Measurements from ENCODE around the gene AMBN. TPM values are rescaled to one million over a fixed set of nuclear protein-coding genes. Genes with fewer than 3 reads are reported as not detected.

Gene AMBN
- polyA plus RNA-seq, 1 of the 3 experiments (the other 2 are of a cell fraction) = not detected

DNA sequence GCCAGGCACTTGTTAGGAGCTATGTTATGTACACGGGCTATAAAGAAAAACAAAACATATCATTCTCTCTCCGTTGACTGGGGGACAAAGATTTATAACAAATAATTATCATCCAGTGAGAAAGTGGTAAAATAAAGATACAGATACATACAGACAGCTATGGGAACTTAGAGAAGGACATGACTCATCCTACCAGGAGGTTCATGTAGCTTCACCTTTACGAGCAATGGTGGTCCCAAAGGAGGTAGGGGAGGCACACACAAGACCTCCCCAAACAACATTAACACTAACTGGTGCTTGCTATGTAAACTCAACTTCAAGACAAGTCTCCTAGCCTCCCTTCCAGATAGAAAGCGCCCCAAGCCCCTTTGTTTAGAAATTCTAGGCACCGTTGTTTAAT, 8.9 kb downstream of the AMBN start:
- H3K27ac ChIP-seq (ENCODE audit: low read depth in 2 of 2, low read length in 1 of 2) = no peak overlapping the region
- H3K4me2 ChIP-seq = no peak overlapping the region
- H3K9me3 ChIP-seq = no peaks in the 10 kb centered on the region
- H3K27me3 ChIP-seq (ENCODE audit: insufficient read depth) = peaks cover 3% of the 10 kb centered on the region; the same call in 1 of the 2 replicates
- H3K36me3 ChIP-seq (replicated peaks in 1 of 2; ENCODE audit: control insufficient read depth in 1 of 2, insufficient read depth in 2 of 2, low read length in 1 of 2) = no peaks in the 10 kb centered on the region
- no peak overlapping the region for H3K4me3 ChIP-seq (ENCODE audit: low read depth in 2 of 2, low read length in 1 of 2)
- no peak for DNase-seq
- no peaks in the 10 kb centered on the region for H3F3A ChIP-seq (replicated peaks; ENCODE audit: insufficient read depth)
- TF ChIP-seq TCF12 (IDR thresholded peaks at IDR 0.05) (no peak), GATA2 (CRISPR knock-in tag; IDR thresholded peaks at IDR 0.05) (no peak), EZH2phosphoT487 (IDR thresholded peaks at IDR 0.05; ENCODE audit: borderline replicate concordance, low read depth) (no peak), FOXM1 (IDR thresholded peaks at IDR 0.05; ENCODE audit: low read depth) (no peak), TAF1 (IDR thresholded peaks at IDR 0.05; ENCODE audit: borderline replicate concordance, low read depth, low read length) (no peak), FOSL2 (IDR thresholded peaks at IDR 0.05; ENCODE audit: borderline replicate concordance, low read depth) (no peak), RFX5 (IDR thresholded peaks at IDR 0.05; ENCODE audit: low read length) (no peak), MEF2A (IDR thresholded peaks at IDR 0.05; ENCODE audit: borderline replicate concordance, low read depth) (no peak), FOXJ3 (CRISPR knock-in tag; IDR thresholded peaks at IDR 0.05) (no peak), MXI1 (IDR thresholded peaks at IDR 0.05; ENCODE audit: low read depth, low read length) (no peak)
- TF ChIP-seq, protein P1, sequence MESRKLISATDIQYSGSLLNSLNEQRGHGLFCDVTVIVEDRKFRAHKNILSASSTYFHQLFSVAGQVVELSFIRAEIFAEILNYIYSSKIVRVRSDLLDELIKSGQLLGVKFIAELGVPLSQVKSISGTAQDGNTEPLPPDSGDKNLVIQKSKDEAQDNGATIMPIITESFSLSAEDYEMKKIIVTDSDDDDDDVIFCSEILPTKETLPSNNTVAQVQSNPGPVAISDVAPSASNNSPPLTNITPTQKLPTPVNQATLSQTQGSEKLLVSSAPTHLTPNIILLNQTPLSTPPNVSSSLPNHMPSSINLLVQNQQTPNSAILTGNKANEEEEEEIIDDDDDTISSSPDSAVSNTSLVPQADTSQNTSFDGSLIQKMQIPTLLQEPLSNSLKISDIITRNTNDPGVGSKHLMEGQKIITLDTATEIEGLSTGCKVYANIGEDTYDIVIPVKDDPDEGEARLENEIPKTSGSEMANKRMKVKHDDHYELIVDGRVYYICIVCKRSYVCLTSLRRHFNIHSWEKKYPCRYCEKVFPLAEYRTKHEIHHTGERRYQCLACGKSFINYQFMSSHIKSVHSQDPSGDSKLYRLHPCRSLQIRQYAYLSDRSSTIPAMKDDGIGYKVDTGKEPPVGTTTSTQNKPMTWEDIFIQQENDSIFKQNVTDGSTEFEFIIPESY (IDR thresholded peaks at IDR 0.05; ENCODE audit: borderline replicate concordance, low read depth) = no peak
- TF ChIP-seq, protein P2, sequence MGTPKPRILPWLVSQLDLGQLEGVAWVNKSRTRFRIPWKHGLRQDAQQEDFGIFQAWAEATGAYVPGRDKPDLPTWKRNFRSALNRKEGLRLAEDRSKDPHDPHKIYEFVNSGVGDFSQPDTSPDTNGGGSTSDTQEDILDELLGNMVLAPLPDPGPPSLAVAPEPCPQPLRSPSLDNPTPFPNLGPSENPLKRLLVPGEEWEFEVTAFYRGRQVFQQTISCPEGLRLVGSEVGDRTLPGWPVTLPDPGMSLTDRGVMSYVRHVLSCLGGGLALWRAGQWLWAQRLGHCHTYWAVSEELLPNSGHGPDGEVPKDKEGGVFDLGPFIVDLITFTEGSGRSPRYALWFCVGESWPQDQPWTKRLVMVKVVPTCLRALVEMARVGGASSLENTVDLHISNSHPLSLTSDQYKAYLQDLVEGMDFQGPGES (IDR thresholded peaks at IDR 0.05; ENCODE audit: low read depth, low read length) = no peak
- TF ChIP-seq, protein P3, sequence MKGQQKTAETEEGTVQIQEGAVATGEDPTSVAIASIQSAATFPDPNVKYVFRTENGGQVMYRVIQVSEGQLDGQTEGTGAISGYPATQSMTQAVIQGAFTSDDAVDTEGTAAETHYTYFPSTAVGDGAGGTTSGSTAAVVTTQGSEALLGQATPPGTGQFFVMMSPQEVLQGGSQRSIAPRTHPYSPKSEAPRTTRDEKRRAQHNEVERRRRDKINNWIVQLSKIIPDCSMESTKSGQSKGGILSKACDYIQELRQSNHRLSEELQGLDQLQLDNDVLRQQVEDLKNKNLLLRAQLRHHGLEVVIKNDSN (IDR thresholded peaks at IDR 0.05; ENCODE audit: borderline replicate concordance, low read depth) = no peak
- TF ChIP-seq, protein P4, sequence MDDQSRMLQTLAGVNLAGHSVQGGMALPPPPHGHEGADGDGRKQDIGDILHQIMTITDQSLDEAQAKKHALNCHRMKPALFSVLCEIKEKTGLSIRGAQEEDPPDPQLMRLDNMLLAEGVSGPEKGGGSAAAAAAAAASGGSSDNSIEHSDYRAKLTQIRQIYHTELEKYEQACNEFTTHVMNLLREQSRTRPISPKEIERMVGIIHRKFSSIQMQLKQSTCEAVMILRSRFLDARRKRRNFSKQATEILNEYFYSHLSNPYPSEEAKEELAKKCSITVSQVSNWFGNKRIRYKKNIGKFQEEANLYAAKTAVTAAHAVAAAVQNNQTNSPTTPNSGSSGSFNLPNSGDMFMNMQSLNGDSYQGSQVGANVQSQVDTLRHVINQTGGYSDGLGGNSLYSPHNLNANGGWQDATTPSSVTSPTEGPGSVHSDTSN (IDR thresholded peaks at IDR 0.05) = no peak
- TF ChIP-seq, protein P5, sequence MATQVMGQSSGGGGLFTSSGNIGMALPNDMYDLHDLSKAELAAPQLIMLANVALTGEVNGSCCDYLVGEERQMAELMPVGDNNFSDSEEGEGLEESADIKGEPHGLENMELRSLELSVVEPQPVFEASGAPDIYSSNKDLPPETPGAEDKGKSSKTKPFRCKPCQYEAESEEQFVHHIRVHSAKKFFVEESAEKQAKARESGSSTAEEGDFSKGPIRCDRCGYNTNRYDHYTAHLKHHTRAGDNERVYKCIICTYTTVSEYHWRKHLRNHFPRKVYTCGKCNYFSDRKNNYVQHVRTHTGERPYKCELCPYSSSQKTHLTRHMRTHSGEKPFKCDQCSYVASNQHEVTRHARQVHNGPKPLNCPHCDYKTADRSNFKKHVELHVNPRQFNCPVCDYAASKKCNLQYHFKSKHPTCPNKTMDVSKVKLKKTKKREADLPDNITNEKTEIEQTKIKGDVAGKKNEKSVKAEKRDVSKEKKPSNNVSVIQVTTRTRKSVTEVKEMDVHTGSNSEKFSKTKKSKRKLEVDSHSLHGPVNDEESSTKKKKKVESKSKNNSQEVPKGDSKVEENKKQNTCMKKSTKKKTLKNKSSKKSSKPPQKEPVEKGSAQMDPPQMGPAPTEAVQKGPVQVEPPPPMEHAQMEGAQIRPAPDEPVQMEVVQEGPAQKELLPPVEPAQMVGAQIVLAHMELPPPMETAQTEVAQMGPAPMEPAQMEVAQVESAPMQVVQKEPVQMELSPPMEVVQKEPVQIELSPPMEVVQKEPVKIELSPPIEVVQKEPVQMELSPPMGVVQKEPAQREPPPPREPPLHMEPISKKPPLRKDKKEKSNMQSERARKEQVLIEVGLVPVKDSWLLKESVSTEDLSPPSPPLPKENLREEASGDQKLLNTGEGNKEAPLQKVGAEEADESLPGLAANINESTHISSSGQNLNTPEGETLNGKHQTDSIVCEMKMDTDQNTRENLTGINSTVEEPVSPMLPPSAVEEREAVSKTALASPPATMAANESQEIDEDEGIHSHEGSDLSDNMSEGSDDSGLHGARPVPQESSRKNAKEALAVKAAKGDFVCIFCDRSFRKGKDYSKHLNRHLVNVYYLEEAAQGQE (IDR thresholded peaks at IDR 0.05; ENCODE audit: low read depth, low read length) = no peak
- WGBS (ENCODE audit: low lambda C conversion rate) = 17% methylated on average over 5 of the region's 5 CpGs
- no peaks in the 10 kb centered on the region for H3K9me2 ChIP-seq
- H3K9ac ChIP-seq = no peak overlapping the region
- H4K20me1 ChIP-seq (ENCODE audit: insufficient read depth) = no peaks in the 10 kb centered on the region
- H2AFZ ChIP-seq (ENCODE audit: low read depth) = no peak overlapping the region
- ChIA-PET CTCF (interaction anchor here (1.1 to 1.9 kb wide), 2 partner anchors 51 to 1110 kb away, joined by 4 to 6 read pairs; no protein-coding TSS in a partner anchor), POLR2A (no interaction called here)
- no peaks in the 10 kb centered on the region for H3K4me1 ChIP-seq (ENCODE audit: control insufficient read depth in 1 of 2, insufficient read depth in 2 of 2, low read depth in 1 of 2, low read length in 1 of 2)
- H3K79me2 ChIP-seq (ENCODE audit: insufficient read depth) = no peaks in the 10 kb centered on the region

Measured in SK-N-SH (cell line).